HG03025 (cell line): ENCODE data around the gene COL4A5.

Source experiments
- ATAC-seq: cut with Tn5 transposase; IDR thresholded peaks from one replicate; pipeline ENCODE4 v1.9.1; 2021; ENCODE audit warnings: mild to moderate bottlenecking, moderate library complexity; ENCODE audit not compliant: unreplicated experiment, low FRiP score

The COL4A5 gene

GRCh38 chrX:108610141-108610540 is 170.5 kb downstream of the COL4A5 start:
- no peak for ATAC-seq

GRCh38 chrX:108614616-108615015 is 175.0 kb downstream of the COL4A5 start:
- ATAC-seq, result no peak

- no peak for ATAC-seq
These were observed 201.2 kb downstream of the COL4A5 start for GRCh38 chrX:108640817-108641216.

- ATAC-seq, result no peak
These were observed 202.1 kb downstream of the COL4A5 start for GRCh38 chrX:108641589-108642272.

- no peak for ATAC-seq
These were observed 202.6 kb downstream of the COL4A5 start for GRCh38 chrX:108642273-108642628.

GRCh38 chrX:108664701-108665100 is 225.1 kb downstream of the COL4A5 start:
- no peak for ATAC-seq

- no peak for ATAC-seq
These were observed 226.5 kb downstream of the COL4A5 start for GRCh38 chrX:108666101-108666500.

GRCh38 chrX:108671526-108671925 is 231.9 kb downstream of the COL4A5 start:
- ATAC-seq, result no peak

- ATAC-seq, result no peak
These were observed 257.1 kb downstream of the COL4A5 start for GRCh38 chrX:108696690-108697089.

- no peak for ATAC-seq
These were observed 259.7 kb downstream of the COL4A5 start for GRCh38 chrX:108699368-108699767.

GRCh38 chrX:108701633-108702032 is 262.0 kb downstream of the COL4A5 start:
- ATAC-seq, result no peak

GRCh38 chrX:108702530-108702929 is 262.9 kb downstream of the COL4A5 start:
- no peak for ATAC-seq

GRCh38 chrX:108704839-108705238 is 265.2 kb downstream of the COL4A5 start:
- ATAC-seq, result no peak

- no peak for ATAC-seq
These were observed 273.2 kb downstream of the COL4A5 start for GRCh38 chrX:108712886-108713285.

- ATAC-seq, result no peak
These were observed 282.9 kb downstream of the COL4A5 start for GRCh38 chrX:108722561-108722960.

GRCh38 chrX:108726748-108727147 is 287.1 kb downstream of the COL4A5 start:
- no peak for ATAC-seq

- no peak for ATAC-seq
These were observed 291.5 kb downstream of the COL4A5 start for GRCh38 chrX:108731153-108731552.

- no peak for ATAC-seq
These were observed 293.1 kb downstream of the COL4A5 start for GRCh38 chrX:108732630-108733321.

- ATAC-seq, result no peak
These were observed 294.8 kb downstream of the COL4A5 start for GRCh38 chrX:108734426-108734825.

- no peak for ATAC-seq
These were observed 295.5 kb downstream of the COL4A5 start for GRCh38 chrX:108735091-108735678.

GRCh38 chrX:108735679-108736508 is 296.3 kb downstream of the COL4A5 start:
- ATAC-seq, result no peak
